Measurements from ENCODE around the gene UHRF2.

GRCh38 chr9:6545017-6545691, 132.2 kb downstream of the UHRF2 start:
- TF ChIP-seq, protein P1, sequence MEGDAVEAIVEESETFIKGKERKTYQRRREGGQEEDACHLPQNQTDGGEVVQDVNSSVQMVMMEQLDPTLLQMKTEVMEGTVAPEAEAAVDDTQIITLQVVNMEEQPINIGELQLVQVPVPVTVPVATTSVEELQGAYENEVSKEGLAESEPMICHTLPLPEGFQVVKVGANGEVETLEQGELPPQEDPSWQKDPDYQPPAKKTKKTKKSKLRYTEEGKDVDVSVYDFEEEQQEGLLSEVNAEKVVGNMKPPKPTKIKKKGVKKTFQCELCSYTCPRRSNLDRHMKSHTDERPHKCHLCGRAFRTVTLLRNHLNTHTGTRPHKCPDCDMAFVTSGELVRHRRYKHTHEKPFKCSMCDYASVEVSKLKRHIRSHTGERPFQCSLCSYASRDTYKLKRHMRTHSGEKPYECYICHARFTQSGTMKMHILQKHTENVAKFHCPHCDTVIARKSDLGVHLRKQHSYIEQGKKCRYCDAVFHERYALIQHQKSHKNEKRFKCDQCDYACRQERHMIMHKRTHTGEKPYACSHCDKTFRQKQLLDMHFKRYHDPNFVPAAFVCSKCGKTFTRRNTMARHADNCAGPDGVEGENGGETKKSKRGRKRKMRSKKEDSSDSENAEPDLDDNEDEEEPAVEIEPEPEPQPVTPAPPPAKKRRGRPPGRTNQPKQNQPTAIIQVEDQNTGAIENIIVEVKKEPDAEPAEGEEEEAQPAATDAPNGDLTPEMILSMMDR (IDR thresholded peaks at IDR 0.05; ENCODE audit: extremely low read depth in 1 of 2, insufficient read depth in 1 of 2, low read depth in 1 of 2, low read length in 2 of 2) = no peak
- no peak for TF ChIP-seq POLR2A (IDR thresholded peaks at IDR 0.05; ENCODE audit: low read depth, low read length)
- TF ChIP-seq POLR2AphosphoS5 (IDR thresholded peaks at IDR 0.05; ENCODE audit: insufficient read depth, low read depth, low read length) = no peak
- no peak for TF ChIP-seq MYC (IDR thresholded peaks at IDR 0.05; ENCODE audit: low read depth, low read length)
- no peak for TF ChIP-seq EZH2 (IDR thresholded peaks at IDR 0.05; ENCODE audit: borderline replicate concordance, low read depth, low read length, severe bottlenecking)
- no peak for TF ChIP-seq JUN (IDR thresholded peaks at IDR 0.05; ENCODE audit: borderline replicate concordance, insufficient read depth, insufficient read length, low read depth)
- TF ChIP-seq, protein P2, sequence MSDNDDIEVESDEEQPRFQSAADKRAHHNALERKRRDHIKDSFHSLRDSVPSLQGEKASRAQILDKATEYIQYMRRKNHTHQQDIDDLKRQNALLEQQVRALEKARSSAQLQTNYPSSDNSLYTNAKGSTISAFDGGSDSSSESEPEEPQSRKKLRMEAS (IDR thresholded peaks at IDR 0.05; ENCODE audit: insufficient read depth, insufficient read length) = no peak
- TF ChIP-seq FOS (IDR thresholded peaks at IDR 0.05; ENCODE audit: borderline replicate concordance, insufficient read depth, low read length) = no peak
